ENCODE measurements around the gene DCTPP1. TPM values are rescaled to one million over a fixed set of nuclear protein-coding genes. Genes with fewer than 3 reads are reported as not detected.

DCTPP1 gene
- total RNA-seq, 1 donor from 2014 or later = 167 TPM

GRCh38 chr16:30416047-30416603 lies 13.7 kb downstream of the DCTPP1 start:
- intact Hi-C loops (cut with micrococcal nuclease) = loop anchor here (5.0 kb wide), 1 partner anchor 241 kb away; the partner anchor contains the start of gene FBRS
- no peaks in the 10 kb centered on the region for H3K27me3 Mint-ChIP-seq
- peaks cover 32% of the 10 kb centered on the region for H3K4me1 Mint-ChIP-seq
- DNase-seq = no peak
- peaks cover 44% of the 10 kb centered on the region for H3K36me3 Mint-ChIP-seq (ENCODE audit: low read depth)
- no peaks in the 10 kb centered on the region for H3K9me3 Mint-ChIP-seq
- H3K4me3 Mint-ChIP-seq = no peak overlapping the region
- H3K27ac Mint-ChIP-seq = peak overlapping the region; percentile 17

GRCh38 chr16:30414159-30414558 lies 15.7 kb downstream of the DCTPP1 start:
- no peak overlapping the region for H3K4me3 Mint-ChIP-seq
- intact Hi-C loops (cut with micrococcal nuclease) = no loop called here
- peaks cover 41% of the 10 kb centered on the region for H3K36me3 Mint-ChIP-seq (ENCODE audit: low read depth)
- peaks cover 35% of the 10 kb centered on the region for H3K4me1 Mint-ChIP-seq
- H3K27ac Mint-ChIP-seq = no peak overlapping the region
- no peak for DNase-seq
- H3K9me3 Mint-ChIP-seq = no peaks in the 10 kb centered on the region
- H3K27me3 Mint-ChIP-seq = no peaks in the 10 kb centered on the region

- intact Hi-C loops (cut with micrococcal nuclease) = no loop called here
- Mint-ChIP-seq H3K27ac (no peak overlapping the region), H3K9me3 (no peaks in the 10 kb centered on the region)
Observed at GRCh38 chr16:30413112-30413806, 16.6 kb downstream of the DCTPP1 start.

GRCh38 chr16:30409125-30410060 lies 20.4 kb downstream of the DCTPP1 start:
- DNase-seq = peak; percentile 98
- peaks cover 2% of the 10 kb centered on the region for H3K27me3 Mint-ChIP-seq
- H3K36me3 Mint-ChIP-seq (ENCODE audit: low read depth) = peaks cover 26% of the 10 kb centered on the region
- H3K9me3 Mint-ChIP-seq = no peaks in the 10 kb centered on the region
- H3K4me3 Mint-ChIP-seq = peak overlapping the region; percentile 94
- intact Hi-C loops (cut with micrococcal nuclease) = loop anchor here (1.0 to 5.0 kb wide), 3 partner anchors 9 to 72 kb away; partner anchors contain the start of gene SEPTIN1
- peaks cover 31% of the 10 kb centered on the region for H3K4me1 Mint-ChIP-seq
- peak overlapping the region; percentile 34 for H3K27ac Mint-ChIP-seq

More at GRCh38 chr16:30413112-30413806, 16.6 kb downstream of the DCTPP1 start:
- DNase-seq = no peak
- H3K27me3 Mint-ChIP-seq = no peaks in the 10 kb centered on the region
- H3K4me1 Mint-ChIP-seq = peaks cover 38% of the 10 kb centered on the region
- H3K36me3 Mint-ChIP-seq (ENCODE audit: low read depth) = peaks cover 36% of the 10 kb centered on the region
- no peak overlapping the region for H3K4me3 Mint-ChIP-seq

GRCh38 chr16:30407804-30408534 lies 21.9 kb downstream of the DCTPP1 start:
- Mint-ChIP-seq H3K4me1 (peaks cover 29% of the 10 kb centered on the region), H3K36me3 (ENCODE audit: low read depth) (peaks cover 21% of the 10 kb centered on the region), H3K27ac (peak overlapping the region; percentile 91), H3K27me3 (peaks cover 5% of the 10 kb centered on the region), H3K4me3 (peak overlapping the region; percentile 94), H3K9me3 (no peaks in the 10 kb centered on the region)
- peak; percentile 62 for DNase-seq
- intact Hi-C loops (cut with micrococcal nuclease) = loop anchor here (1.0 to 5.0 kb wide), 6 partner anchors 9 to 71 kb away; partner anchors contain the start of genes SEPTIN1, TBC1D10B and ZNF48

GRCh38 chr16:30407102-30407803 lies 22.6 kb downstream of the DCTPP1 start, which contains the start of gene ZNF771:
Gene ZNF771 (plus strand): TSS chr16:30407606. CDS start chr16:30408054, 448 bp downstream.
- H3K36me3 Mint-ChIP-seq (ENCODE audit: low read depth) = peaks cover 18% of the 10 kb centered on the region

GRCh38 chr16:30406795-30407101 lies 23.1 kb downstream of the DCTPP1 start:
- peaks cover 14% of the 10 kb centered on the region for H3K36me3 Mint-ChIP-seq (ENCODE audit: low read depth)
- intact Hi-C loops (cut with micrococcal nuclease) = loop anchor here (1.0 to 5.0 kb wide), 5 partner anchors 11 to 69 kb away; partner anchors contain the start of genes TBC1D10B and ZNF48
- H3K4me3 Mint-ChIP-seq = peak overlapping the region; percentile 94
- H3K9me3 Mint-ChIP-seq = no peaks in the 10 kb centered on the region
- no peak for DNase-seq
- H3K4me1 Mint-ChIP-seq = peaks cover 25% of the 10 kb centered on the region
- H3K27ac Mint-ChIP-seq = peak overlapping the region; percentile 99
- H3K27me3 Mint-ChIP-seq = peaks cover 6% of the 10 kb centered on the region

More at GRCh38 chr16:30407102-30407803, 22.6 kb downstream of the DCTPP1 start, which contains the start of gene ZNF771:
- peaks cover 6% of the 10 kb centered on the region for H3K27me3 Mint-ChIP-seq
- H3K27ac Mint-ChIP-seq = peak within 1 kb of the TSS; percentile 99
- DNase-seq = peak; percentile 97
- intact Hi-C loops (cut with micrococcal nuclease) = loop anchor here (1.0 to 5.0 kb wide), 5 partner anchors 10 to 70 kb away; partner anchors contain the start of genes TBC1D10B and ZNF48
- peak within 1 kb of the TSS; percentile 94 for H3K4me3 Mint-ChIP-seq
- no peaks in the 10 kb centered on the region for H3K9me3 Mint-ChIP-seq
- peaks cover 29% of the 10 kb centered on the region for H3K4me1 Mint-ChIP-seq

GRCh38 chr16:30401768-30402425 lies 27.9 kb downstream of the DCTPP1 start:
- peak overlapping the region; percentile 23 for H3K27ac Mint-ChIP-seq

GRCh38 chr16:30399435-30400186 lies 30.2 kb downstream of the DCTPP1 start:
- H3K27me3 Mint-ChIP-seq = peaks cover 4% of the 10 kb centered on the region
- DNase-seq = no peak
- H3K4me1 Mint-ChIP-seq = peaks cover 34% of the 10 kb centered on the region
- peak overlapping the region; percentile 85 for H3K4me3 Mint-ChIP-seq
- intact Hi-C loops (cut with micrococcal nuclease) = loop anchor here (1.0 kb wide), 3 partner anchors 10 to 29 kb away; partner anchors contain the start of gene TBC1D10B
- H3K27ac Mint-ChIP-seq = peak overlapping the region; percentile 96
- H3K9me3 Mint-ChIP-seq = no peaks in the 10 kb centered on the region
- H3K36me3 Mint-ChIP-seq (ENCODE audit: low read depth) = peaks cover 21% of the 10 kb centered on the region

More at GRCh38 chr16:30401768-30402425, 27.9 kb downstream of the DCTPP1 start:
- Mint-ChIP-seq H3K36me3 (ENCODE audit: low read depth) (peaks cover 19% of the 10 kb centered on the region), H3K4me1 (peaks cover 28% of the 10 kb centered on the region), H3K9me3 (no peaks in the 10 kb centered on the region), H3K4me3 (peak overlapping the region; percentile 85), H3K27me3 (peaks cover 6% of the 10 kb centered on the region)
- DNase-seq = no peak
- intact Hi-C loops (cut with micrococcal nuclease) = no loop called here

GRCh38 chr16:30398661-30399434 lies 31.0 kb downstream of the DCTPP1 start:
- Mint-ChIP-seq H3K4me3 (peak overlapping the region; percentile 52), H3K27ac (peak overlapping the region; percentile 53)
- intact Hi-C loops (cut with micrococcal nuclease) = no loop called here

More at GRCh38 chr16:30398661-30399434, 31.0 kb downstream of the DCTPP1 start:
- Mint-ChIP-seq H3K9me3 (no peaks in the 10 kb centered on the region), H3K27me3 (peaks cover 4% of the 10 kb centered on the region), H3K4me1 (peaks cover 38% of the 10 kb centered on the region), H3K36me3 (ENCODE audit: low read depth) (peaks cover 21% of the 10 kb centered on the region)
- no peak for DNase-seq

Measured in activated CD4-positive, alpha-beta T cell treated with anti-CD3 and anti-CD28 coated beads, Interleukin-2, amount 10 ng/mL, durations not matched to agents 24 days and 14 days (primary cell).